ENCODE measurements around the gene ZGRF1. TPM values are rescaled to one million over a fixed set of nuclear protein-coding genes. Genes with fewer than 3 reads are reported as not detected.

The ZGRF1 gene
- total RNA-seq, 1 experiment from 2014 or later, result 21.4 TPM

DNA sequence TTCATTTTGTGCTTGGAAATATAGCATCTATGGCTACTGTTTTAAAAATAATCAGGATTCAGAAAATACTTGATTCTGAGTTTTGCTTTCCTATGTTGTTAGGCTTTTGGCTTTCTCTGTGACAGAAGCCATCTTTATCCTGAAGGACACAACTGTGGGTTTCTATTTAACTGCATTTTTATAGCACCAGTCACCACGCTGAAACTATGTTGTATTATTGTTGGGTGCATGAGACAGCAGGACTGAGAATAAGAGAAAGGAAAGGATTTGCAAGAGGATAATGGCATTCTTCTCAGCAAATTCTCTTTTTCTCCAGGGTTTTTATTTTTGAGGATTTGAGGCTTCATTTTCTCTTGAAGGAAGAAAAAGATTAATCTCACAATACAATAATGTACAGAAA lies 110.6 kb downstream of the ZGRF1 start:
- peaks cover 0 to 9% of the 10 kb centered on the region in 2 experiments; a peak in 1 of 4 replicates for H3K4me1 ChIP-seq (ENCODE audit: control insufficient read depth in 1 of 2, insufficient read depth in 2 of 2, low read length in 2 of 2)
- RAD21 ChIA-PET (ENCODE audit: low non-redundant PET in 1 of 2, low total read pairs in 2 of 2, uncharacterized antibody in 2 of 2, unreplicated experiment in 2 of 2), result no interaction called here
- no peak overlapping the region for H2AFZ ChIP-seq (ENCODE audit: low read depth, low read length, poor library complexity, severe bottlenecking)
- no peaks in the 10 kb centered on the region for H3K9me2 ChIP-seq (ENCODE audit: insufficient read depth)
- CTCF ChIA-PET, result no interaction called here
- H3K27ac ChIP-seq (ENCODE audit: low read depth, low read length), result no peak overlapping the region
- no peaks in the 10 kb centered on the region for H3K79me2 ChIP-seq (ENCODE audit: insufficient read depth, low read length)
- POLR2A ChIA-PET, result no interaction called here
- ATAC-seq, result no peak
- intact Hi-C loops (cut with micrococcal nuclease), result loop anchor here (10.0 kb wide), 1 partner anchor 291 kb away; the partner anchor contains the start of gene AP1AR
- no peaks in the 10 kb centered on the region for H4K20me1 ChIP-seq (ENCODE audit: insufficient read depth)
- no peak overlapping the region for H3K9ac ChIP-seq (ENCODE audit: low read length)
- no peak for TF ChIP-seq RAD21 (IDR thresholded peaks at IDR 0.05; ENCODE audit: low read depth)
- no peak for TF ChIP-seq YY1 (IDR thresholded peaks at IDR 0.05; ENCODE audit: extremely low read depth, insufficient replicate concordance, low read depth, low read length)
- TF ChIP-seq, protein P1, sequence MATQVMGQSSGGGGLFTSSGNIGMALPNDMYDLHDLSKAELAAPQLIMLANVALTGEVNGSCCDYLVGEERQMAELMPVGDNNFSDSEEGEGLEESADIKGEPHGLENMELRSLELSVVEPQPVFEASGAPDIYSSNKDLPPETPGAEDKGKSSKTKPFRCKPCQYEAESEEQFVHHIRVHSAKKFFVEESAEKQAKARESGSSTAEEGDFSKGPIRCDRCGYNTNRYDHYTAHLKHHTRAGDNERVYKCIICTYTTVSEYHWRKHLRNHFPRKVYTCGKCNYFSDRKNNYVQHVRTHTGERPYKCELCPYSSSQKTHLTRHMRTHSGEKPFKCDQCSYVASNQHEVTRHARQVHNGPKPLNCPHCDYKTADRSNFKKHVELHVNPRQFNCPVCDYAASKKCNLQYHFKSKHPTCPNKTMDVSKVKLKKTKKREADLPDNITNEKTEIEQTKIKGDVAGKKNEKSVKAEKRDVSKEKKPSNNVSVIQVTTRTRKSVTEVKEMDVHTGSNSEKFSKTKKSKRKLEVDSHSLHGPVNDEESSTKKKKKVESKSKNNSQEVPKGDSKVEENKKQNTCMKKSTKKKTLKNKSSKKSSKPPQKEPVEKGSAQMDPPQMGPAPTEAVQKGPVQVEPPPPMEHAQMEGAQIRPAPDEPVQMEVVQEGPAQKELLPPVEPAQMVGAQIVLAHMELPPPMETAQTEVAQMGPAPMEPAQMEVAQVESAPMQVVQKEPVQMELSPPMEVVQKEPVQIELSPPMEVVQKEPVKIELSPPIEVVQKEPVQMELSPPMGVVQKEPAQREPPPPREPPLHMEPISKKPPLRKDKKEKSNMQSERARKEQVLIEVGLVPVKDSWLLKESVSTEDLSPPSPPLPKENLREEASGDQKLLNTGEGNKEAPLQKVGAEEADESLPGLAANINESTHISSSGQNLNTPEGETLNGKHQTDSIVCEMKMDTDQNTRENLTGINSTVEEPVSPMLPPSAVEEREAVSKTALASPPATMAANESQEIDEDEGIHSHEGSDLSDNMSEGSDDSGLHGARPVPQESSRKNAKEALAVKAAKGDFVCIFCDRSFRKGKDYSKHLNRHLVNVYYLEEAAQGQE (IDR thresholded peaks at IDR 0.05; ENCODE audit: low read depth), result no peak
- no peak for TF ChIP-seq CEBPB (IDR thresholded peaks at IDR 0.05; ENCODE audit: low read depth)
- no peak for TF ChIP-seq EZH2 (IDR thresholded peaks at IDR 0.05)
- no peak for TF ChIP-seq CTCF (IDR thresholded peaks at IDR 0.05 in 2 of 3, conservative IDR thresholded peaks at IDR 0.05 in 1 of 3; ENCODE audit: borderline replicate concordance in 1 of 3, insufficient read depth in 1 of 3, low read depth in 2 of 3, low read length in 2 of 3)
- no peak for TF ChIP-seq ZNF274 (IDR thresholded peaks at IDR 0.05; ENCODE audit: low read depth, low read length)
- no peak for TF ChIP-seq TCF7L2 (IDR thresholded peaks at IDR 0.05; ENCODE audit: borderline replicate concordance, extremely low read depth, insufficient read depth, insufficient read length)
- no peak for TF ChIP-seq CBX3 (IDR thresholded peaks at IDR 0.05; ENCODE audit: low read depth)
- TF ChIP-seq POLR2AphosphoS5 (IDR thresholded peaks at IDR 0.05; ENCODE audit: low read depth, low read length), result no peak
- no peak for TF ChIP-seq FOSL1 (IDR thresholded peaks at IDR 0.05; ENCODE audit: low read depth)
- no peak for TF ChIP-seq ZFX (IDR thresholded peaks at IDR 0.05)
- no peak for TF ChIP-seq EZH2phosphoT487 (IDR thresholded peaks at IDR 0.05; ENCODE audit: borderline replicate concordance)
- TF ChIP-seq, protein P2, sequence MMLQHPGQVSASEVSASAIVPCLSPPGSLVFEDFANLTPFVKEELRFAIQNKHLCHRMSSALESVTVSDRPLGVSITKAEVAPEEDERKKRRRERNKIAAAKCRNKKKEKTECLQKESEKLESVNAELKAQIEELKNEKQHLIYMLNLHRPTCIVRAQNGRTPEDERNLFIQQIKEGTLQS (IDR thresholded peaks at IDR 0.05), result no peak
- TF ChIP-seq SRF (IDR thresholded peaks at IDR 0.05; ENCODE audit: low read depth), result no peak
- TF ChIP-seq ELF1 (IDR thresholded peaks at IDR 0.05; ENCODE audit: borderline replicate concordance, low read depth), result no peak
- TF ChIP-seq EGR1 (IDR thresholded peaks at IDR 0.05; ENCODE audit: low read depth), result no peak
- TF ChIP-seq SIN3A (IDR thresholded peaks at IDR 0.05; ENCODE audit: low read depth), result no peak
- DNase-seq (ENCODE audit: low read depth, low spot score), result no peak
- no peaks in the 10 kb centered on the region for H3K36me3 ChIP-seq (ENCODE audit: control insufficient read depth in 1 of 2, insufficient read depth in 2 of 2, low read length in 2 of 2)
- H3K4me2 ChIP-seq (ENCODE audit: low read length), result no peak overlapping the region
- H3K4me3 ChIP-seq (replicated peaks in 1 of 2; ENCODE audit: low read depth in 1 of 2, low read length in 2 of 2), result no peak overlapping the region
- no peaks in the 10 kb centered on the region for H3K9me3 ChIP-seq (ENCODE audit: control insufficient read depth in 1 of 2, insufficient read depth in 1 of 2, low read depth in 1 of 2, low read length in 2 of 2)
- no peaks in the 10 kb centered on the region for H3K27me3 ChIP-seq (ENCODE audit: insufficient read depth, low read length)
- BruUV-seq (replicated peaks), result no TSS peak

Data from HCT116 (cell line).